Naive B cell (primary cell): Measurements from ENCODE around the gene SMYD2. TPM values are rescaled to one million over a fixed set of nuclear protein-coding genes. Genes with fewer than 3 reads are reported as not detected.

Experiments used
- ATAC-seq, 2 donors: fragments of 150-1000 bp; cut with Tn5 transposase; 2 replicates each; pipeline ENCODE4 v1.10.0; 2021; ENCODE audit warnings: low read depth in 2 of 2, mild to moderate bottlenecking in 2 of 2, moderate library complexity in 2 of 2
- DNase-seq: peaks from one replicate; pipeline ENCODE4 v3.0.0; 2022
- H3K27ac Mint-ChIP-seq, 6 donors: one replicate each; pipeline ENCODE4 v1.8.0; 2020 to 2022; ENCODE audit warnings: mild to moderate bottlenecking in 6 of 6, mixed read lengths in 6 of 6, moderate library complexity in 5 of 6, inconsistent platforms in 2 of 6
- H3K27me3 Mint-ChIP-seq, 3 donors: one replicate each; pipeline ENCODE4 v1.8.0; 2021 to 2022; ENCODE audit warnings: mixed read lengths in 3 of 3, mild to moderate bottlenecking in 1 of 3
- H3K36me3 Mint-ChIP-seq, 2 donors: one replicate each; pipeline ENCODE4 v1.8.0; 2020 to 2022; ENCODE audit warnings: mixed read lengths in 2 of 2, inconsistent platforms in 1 of 2, mild to moderate bottlenecking in 1 of 2
- H3K4me1 Mint-ChIP-seq, 3 donors: one replicate each; pipeline ENCODE4 v1.8.0; 2020 to 2022; ENCODE audit warnings: mixed read lengths in 3 of 3, inconsistent platforms in 1 of 3, mild to moderate bottlenecking in 1 of 3, moderate library complexity in 1 of 3
- H3K4me3 Mint-ChIP-seq, 8 donors: one replicate each; pipeline ENCODE4 v1.8.0; 2020 to 2022; ENCODE audit warnings: mild to moderate bottlenecking in 8 of 8, mixed read lengths in 8 of 8, moderate library complexity in 8 of 8, inconsistent platforms in 2 of 8
- H3K9me3 Mint-ChIP-seq, 7 donors: one replicate each; pipeline ENCODE4 v1.8.0; 2020 to 2022; ENCODE audit warnings: mixed read lengths in 7 of 7, mild to moderate bottlenecking in 5 of 7, inconsistent platforms in 2 of 7, moderate library complexity in 1 of 7
- polyA plus RNA-seq, 6 donors: library from polyadenylated mRNA; unstranded; fragments of 300-500 nt; fragmentation: Illumina TruSeq; gene quantifications; one replicate each; pipeline ENCODE4 v1.2.3, GENCODE V29; 2021; ENCODE audit warnings: low read depth in 6 of 6

SMYD2 gene
- polyA plus RNA-seq, 6 donors from 2014 or later: 28.3 to 76.8 (median 33.9) TPM

- Mint-ChIP-seq H3K9me3 (no peaks in the 10 kb centered on the region), H3K4me1 (peaks cover 0 to 6% (median 0%) of the 10 kb centered on the region in 3 donors), H3K27me3 (no peaks in the 10 kb centered on the region), H3K27ac (no peak overlapping the region), H3K4me3 (no peak overlapping the region), H3K36me3 (peaks cover 0 to 6% of the 10 kb centered on the region in 2 donors)
- DNase-seq (no peak), ATAC-seq (no peak)
Measured at GRCh38 chr1:214331180-214331579, 50.2 kb downstream of the SMYD2 start.

- Mint-ChIP-seq H3K4me3 (no peak overlapping the region), H3K36me3 (peaks cover 4 to 6% of the 10 kb centered on the region in 2 donors), H3K27me3 (no peaks in the 10 kb centered on the region), H3K27ac (no peak overlapping the region), H3K4me1 (peaks cover 0 to 2% (median 0%) of the 10 kb centered on the region in 3 donors), H3K9me3 (no peaks in the 10 kb centered on the region)
- peak; percentile 21 for DNase-seq
- peak in 1 of 2 donors; percentile 48 for ATAC-seq
Measured at GRCh38 chr1:214331827-214332423, 51.0 kb downstream of the SMYD2 start.

GRCh38 chr1:214332946-214333798 lies 52.2 kb downstream of the SMYD2 start:
- ATAC-seq (no peak), DNase-seq (peak; percentile 9)
- Mint-ChIP-seq H3K4me1 (no peaks in the 10 kb centered on the region), H3K9me3 (no peaks in the 10 kb centered on the region), H3K27ac (no peak overlapping the region), H3K27me3 (no peaks in the 10 kb centered on the region), H3K4me3 (no peak overlapping the region), H3K36me3 (peaks cover 11 to 17% of the 10 kb centered on the region in 2 donors)

GRCh38 chr1:214335567-214335966 lies 54.6 kb downstream of the SMYD2 start:
- no peak overlapping the region for H3K4me3 Mint-ChIP-seq

GRCh38 chr1:214337015-214337414 lies 56.1 kb downstream of the SMYD2 start:
- peak overlapping the region in 1 of 6 donors; percentile 25 for H3K27ac Mint-ChIP-seq
- H3K4me3 Mint-ChIP-seq: no peak overlapping the region
- DNase-seq: no peak

More at GRCh38 chr1:214335567-214335966, 54.6 kb downstream of the SMYD2 start:
- Mint-ChIP-seq H3K36me3 (peaks cover 15 to 17% of the 10 kb centered on the region in 2 donors), H3K27me3 (no peaks in the 10 kb centered on the region), H3K9me3 (no peaks in the 10 kb centered on the region), H3K27ac (no peak overlapping the region), H3K4me1 (no peaks in the 10 kb centered on the region)
- DNase-seq (no peak), ATAC-seq (no peak)

GRCh38 chr1:214337511-214337910 lies 56.6 kb downstream of the SMYD2 start:
- Mint-ChIP-seq H3K4me3 (no peak overlapping the region), H3K27ac (no peak overlapping the region), H3K4me1 (no peaks in the 10 kb centered on the region), H3K27me3 (no peaks in the 10 kb centered on the region), H3K9me3 (no peaks in the 10 kb centered on the region), H3K36me3 (peaks cover 15 to 17% of the 10 kb centered on the region in 2 donors)
- ATAC-seq: no peak
- no peak for DNase-seq

More at GRCh38 chr1:214337015-214337414, 56.1 kb downstream of the SMYD2 start:
- ATAC-seq: no peak
- Mint-ChIP-seq H3K27me3 (no peaks in the 10 kb centered on the region), H3K36me3 (peaks cover 15 to 17% of the 10 kb centered on the region in 2 donors), H3K4me1 (no peaks in the 10 kb centered on the region), H3K9me3 (no peaks in the 10 kb centered on the region)

- H3K4me1 Mint-ChIP-seq: no peaks in the 10 kb centered on the region
- ATAC-seq (no peak), DNase-seq (no peak)
- H3K36me3 Mint-ChIP-seq: peaks cover 15 to 17% of the 10 kb centered on the region in 2 donors
- no peaks in the 10 kb centered on the region for H3K27me3 Mint-ChIP-seq
- no peaks in the 10 kb centered on the region for H3K9me3 Mint-ChIP-seq
- H3K27ac Mint-ChIP-seq: no peak overlapping the region
- no peak overlapping the region for H3K4me3 Mint-ChIP-seq
Measured at GRCh38 chr1:214338212-214338611, 57.3 kb downstream of the SMYD2 start.

- H3K36me3 Mint-ChIP-seq: peaks cover 25 to 28% of the 10 kb centered on the region in 2 donors
- no peak overlapping the region for H3K27ac Mint-ChIP-seq
- H3K4me1 Mint-ChIP-seq: no peaks in the 10 kb centered on the region
- no peak overlapping the region for H3K4me3 Mint-ChIP-seq
- DNase-seq (no peak), ATAC-seq (no peak)
- H3K27me3 Mint-ChIP-seq: no peaks in the 10 kb centered on the region
- peaks cover 6 to 17% (median 10%) of the 10 kb centered on the region in 7 donors for H3K9me3 Mint-ChIP-seq
Measured at GRCh38 chr1:214341459-214341858, 60.5 kb downstream of the SMYD2 start.

- Mint-ChIP-seq H3K4me3 (no peak overlapping the region), H3K27ac (peak overlapping the region in 1 of 6 donors; percentile 17), H3K27me3 (no peaks in the 10 kb centered on the region), H3K36me3 (peaks cover 24 to 25% of the 10 kb centered on the region in 2 donors), H3K9me3 (peaks cover 6 to 17% (median 10%) of the 10 kb centered on the region in 7 donors), H3K4me1 (no peaks in the 10 kb centered on the region)
- no peak for DNase-seq
- no peak for ATAC-seq
Measured at GRCh38 chr1:214341932-214342331, 61.0 kb downstream of the SMYD2 start.

- peaks cover 6 to 17% (median 10%) of the 10 kb centered on the region in 7 donors for H3K9me3 Mint-ChIP-seq
- ATAC-seq (no peak), DNase-seq (no peak)
- no peak overlapping the region for H3K27ac Mint-ChIP-seq
- H3K27me3 Mint-ChIP-seq: no peaks in the 10 kb centered on the region
- H3K4me1 Mint-ChIP-seq: no peaks in the 10 kb centered on the region
- H3K36me3 Mint-ChIP-seq: peaks cover 18 to 25% of the 10 kb centered on the region in 2 donors
- H3K4me3 Mint-ChIP-seq: no peak overlapping the region
Measured at GRCh38 chr1:214342525-214342924, 61.6 kb downstream of the SMYD2 start.

- Mint-ChIP-seq H3K9me3 (peaks cover 6 to 17% (median 10%) of the 10 kb centered on the region in 7 donors), H3K4me1 (no peaks in the 10 kb centered on the region), H3K27me3 (no peaks in the 10 kb centered on the region), H3K4me3 (no peak overlapping the region), H3K36me3 (peaks cover 12 to 16% of the 10 kb centered on the region in 2 donors), H3K27ac (peak overlapping the region in 1 of 6 donors; percentile 76)
- ATAC-seq (no peak), DNase-seq (no peak)
Measured at GRCh38 chr1:214344897-214345296, 63.9 kb downstream of the SMYD2 start.

- no peak for ATAC-seq
Measured at GRCh38 chr1:214349008-214349407, 68.0 kb downstream of the SMYD2 start.

GRCh38 chr1:214349781-214350180 lies 68.8 kb downstream of the SMYD2 start:
- Mint-ChIP-seq H3K9me3 (peaks cover 1 to 8% (median 4%) of the 10 kb centered on the region in 7 donors), H3K4me1 (no peaks in the 10 kb centered on the region), H3K27ac (no peak overlapping the region), H3K4me3 (no peak overlapping the region), H3K27me3 (peaks cover 0 to 5% (median 0%) of the 10 kb centered on the region in 3 donors), H3K36me3 (peaks cover 5 to 6% of the 10 kb centered on the region in 2 donors)
- ATAC-seq (no peak), DNase-seq (no peak)

More at GRCh38 chr1:214349008-214349407, 68.0 kb downstream of the SMYD2 start:
- Mint-ChIP-seq H3K9me3 (peaks cover 6 to 15% (median 8%) of the 10 kb centered on the region in 7 donors), H3K27ac (no peak overlapping the region), H3K4me3 (no peak overlapping the region), H3K4me1 (no peaks in the 10 kb centered on the region), H3K27me3 (peaks cover 0 to under 1% (median 0%) of the 10 kb centered on the region in 3 donors), H3K36me3 (peaks cover 11 to 12% of the 10 kb centered on the region in 2 donors)
- DNase-seq: no peak
